HepG2 (cell line): ENCODE data around the gene VAMP2. TPM values are rescaled to one million over a fixed set of nuclear protein-coding genes. Genes with fewer than 3 reads are reported as not detected.

Source experiments
- ARHGAP35 ChIP-seq: sonication (generic); formaldehyde crosslinking; IDR thresholded peaks from 2 replicates; pipeline ENCODE4 v1.9.0; 2022; ENCODE audit warnings: mild to moderate bottlenecking, inconsistent platforms, moderate library complexity, missing genetic modification reagents, borderline replicate concordance
- ATF7 ChIP-seq, 2 experiments: fragments of 450-650 bp in 1 of 2; sonication (generic) in 1 of 2; formaldehyde crosslinking in 1 of 2; IDR thresholded peaks; 2 replicates each; pipeline versions ENCODE4 v1.4.0 to v1.6.1; 2016 to 2020; ENCODE audit warnings: antibody characterized with exemption in 1 of 2, mild to moderate bottlenecking in 1 of 2, missing genetic modification reagents in 1 of 2
- CREB3 ChIP-seq: sonication (generic); formaldehyde crosslinking; IDR thresholded peaks from 2 replicates; pipeline ENCODE4 v1.5.0; 2020; ENCODE audit warnings: missing genetic modification reagents
- E2F2 ChIP-seq: sonication (generic); formaldehyde crosslinking; IDR thresholded peaks from 2 replicates; pipeline ENCODE4 v1.4.0; 2020; ENCODE audit warnings: missing genetic modification reagents, borderline replicate concordance
- ELF1 ChIP-seq: sonication (generic); formaldehyde crosslinking; IDR thresholded peaks from 2 replicates; pipeline ENCODE4 v1.4.0; 2020; ENCODE audit warnings: missing genetic modification reagents
- GMEB2 ChIP-seq: IDR thresholded peaks from 2 replicates; pipeline ENCODE4 v1.6.1; 2016; ENCODE audit warnings: missing biosample characterization, missing genetic modification reagents, low read depth
- KAT7 ChIP-seq: IDR thresholded peaks from 2 replicates; pipeline ENCODE4 v1.6.1; 2018; ENCODE audit warnings: borderline replicate concordance, missing compliant biosample characterization
- KDM3A ChIP-seq: IDR thresholded peaks from 2 replicates; pipeline ENCODE4 v1.6.1; 2018; ENCODE audit warnings: low read depth, missing compliant biosample characterization
- NR2F6 ChIP-seq, 2 experiments: IDR thresholded peaks; 2 replicates each; pipeline ENCODE4 v1.6.1; 2016; ENCODE audit warnings: antibody characterized with exemption in 1 of 2, mild to moderate bottlenecking in 1 of 2
- RARA ChIP-seq: IDR thresholded peaks from 2 replicates; pipeline ENCODE4 v1.6.1; 2016; ENCODE audit warnings: missing genetic modification reagents, missing compliant biosample characterization
- TBX3 ChIP-seq: fragments of 450-650 bp; IDR thresholded peaks from 2 replicates; pipeline ENCODE4 v1.6.1; 2017; ENCODE audit warnings: antibody characterized with exemption, mild to moderate bottlenecking, inconsistent platforms, borderline replicate concordance
- USF2 ChIP-seq, 2 experiments: sonication (generic) in 1 of 2; formaldehyde crosslinking in 1 of 2; IDR thresholded peaks; 2 replicates each; pipeline versions ENCODE4 v1.5.1 to v1.6.1; 2011 to 2020; ENCODE audit warnings: borderline replicate concordance in 1 of 2, low read depth in 1 of 2, low read length in 1 of 2, mild to moderate bottlenecking in 1 of 2, missing genetic modification reagents in 1 of 2, moderate library complexity in 1 of 2
- ZBTB49 ChIP-seq: sonication (generic); formaldehyde crosslinking; IDR thresholded peaks from 2 replicates; pipeline ENCODE4 v1.4.0; 2020; ENCODE audit warnings: missing genetic modification reagents, borderline replicate concordance
- ZNF136 ChIP-seq: sonication (generic); formaldehyde crosslinking; IDR thresholded peaks from 2 replicates; pipeline ENCODE4 v1.8.1; 2022; ENCODE audit warnings: low read depth, mild to moderate bottlenecking, moderate library complexity, missing genetic modification reagents
- ZNF180 ChIP-seq: sonication (generic); formaldehyde crosslinking; IDR thresholded peaks from 2 replicates; pipeline ENCODE4 v1.4.0; 2020; ENCODE audit warnings: low read depth, missing genetic modification reagents, borderline replicate concordance
- ZNF383 ChIP-seq: sonication (generic); formaldehyde crosslinking; IDR thresholded peaks from 2 replicates; pipeline ENCODE4 v1.4.0; 2020; ENCODE audit warnings: missing genetic modification reagents, mild to moderate bottlenecking, borderline replicate concordance
- ZNF441 ChIP-seq: sonication (generic); formaldehyde crosslinking; IDR thresholded peaks from 2 replicates; pipeline ENCODE4 v1.7.0; 2021; ENCODE audit warnings: missing genetic modification reagents, borderline replicate concordance
- ZNF547 ChIP-seq: sonication (generic); formaldehyde crosslinking; IDR thresholded peaks from 2 replicates; pipeline ENCODE4 v1.5.1; 2020; ENCODE audit warnings: mild to moderate bottlenecking, missing genetic modification reagents
- ZNF576 ChIP-seq: sonication (generic); formaldehyde crosslinking; IDR thresholded peaks from 2 replicates; pipeline ENCODE4 v1.4.0; 2020; ENCODE audit warnings: mild to moderate bottlenecking, missing genetic modification reagents
- polyA plus RNA-seq, 8 experiments: library from polyadenylated mRNA; depleted of rRNA in 3 of 8; stranded (reverse) in 7 of 8; unstranded in 1 of 8; fragments of >200 nt; fragmentation: Illumina TruSeq in 4 of 8; extraction: Trizol in 4 of 8; gene quantifications; 2 replicates each; pipeline versions ENCODE4 v1.2.1 to v1.2.3, GENCODE V29; 2011 to 2016; ENCODE audit warnings: low read depth in 4 of 8, missing spikeins in 1 of 8, mixed read lengths in 1 of 8; ENCODE audit not compliant: insufficient read depth in 1 of 8
- total RNA-seq, 5 experiments: library from RNA; depleted of rRNA; stranded (reverse); fragments of >200 nt; fragmentation: Illumina TruSeq; extraction: Trizol; gene quantifications; 2 replicates each; pipeline ENCODE4 v1.2.3, GENCODE V29; 2016; ENCODE audit warnings: low read depth in 1 of 5

Gene VAMP2
- total and polyA plus RNA-seq, 2 of the 13 experiments (the other 11 are each of a cell fraction or from before 2014, with no cell fraction given) = 3.9 to 17.2 TPM

- TF ChIP-seq ZBTB49 (CRISPR knock-in tag) = no peak
- TF ChIP-seq ZNF547 = no peak; the same call in 1 of the 2 replicates
- no peak for TF ChIP-seq ZNF383 (CRISPR knock-in tag)
- no peak for TF ChIP-seq ZNF180 (CRISPR knock-in tag)
- no peak for TF ChIP-seq KAT7 (CRISPR knock-in tag)
- no peak for TF ChIP-seq ZNF136
- 0 out of 2 replicates have a peak, but pooled peaks have one; percentile 28 for TF ChIP-seq ARHGAP35 (CRISPR knock-in tag)
- no peak for TF ChIP-seq RARA (CRISPR knock-in tag)
- no peak for TF ChIP-seq USF2 (IDR thresholded peaks at IDR 0.05; ENCODE audit: low read depth, low read length)
- no peak for TF ChIP-seq USF2 (CRISPR knock-in tag; IDR thresholded peaks at IDR 0.05; ENCODE audit: borderline replicate concordance)
- TF ChIP-seq GMEB2 (CRISPR knock-in tag) = no peak
- TF ChIP-seq ZNF441 = no peak
- peak; percentile 25; the same call in 1 of the 2 replicates for TF ChIP-seq NR2F6 (IDR thresholded peaks at IDR 0.05)
- TF ChIP-seq NR2F6 (CRISPR knock-in tag; IDR thresholded peaks at IDR 0.05) = peak; percentile 50
- TF ChIP-seq ZNF576 (CRISPR knock-in tag) = no peak
- no peak for TF ChIP-seq ELF1 (CRISPR knock-in tag)
- TF ChIP-seq TBX3 = no peak
- no peak for TF ChIP-seq ATF7 (IDR thresholded peaks at IDR 0.05)
- TF ChIP-seq ATF7 (CRISPR knock-in tag; IDR thresholded peaks at IDR 0.05) = no peak
- TF ChIP-seq CREB3 (CRISPR knock-in tag) = no peak
- TF ChIP-seq E2F2 (CRISPR knock-in tag) = no peak
- no peak for TF ChIP-seq KDM3A (CRISPR knock-in tag)
Observed at GRCh38 chr17:8176197-8176940, 13.6 kb upstream of the VAMP2 start, which contains the start of gene TMEM107 (continued).
